Stimulated activated CD8-positive, alpha-beta memory T cell treated with anti-CD3 and anti-CD28 coated beads, Interleukin-12 subunit alpha, Interleukin-12 subunit beta, amount 100 ng/mL, for 4 hours (primary cell): ENCODE measurements around the gene LCN12.
A peak's percentile ranks its signal among the peaks of the same experiment; 100 is the strongest.

Experiments used
- DNase-seq: peaks from one replicate; pipeline ENCODE4 v3.0.0-alpha.2; 2020; ENCODE audit warnings: low read depth

The LCN12 gene

GRCh38 chr9:136927343-136928271, 24.5 kb upstream of the LCN12 start:
- no peak for DNase-seq

- DNase-seq: no peak
Observed at GRCh38 chr9:136928591-136928990, 23.5 kb upstream of the LCN12 start.

- DNase-seq: no peak
Observed at GRCh38 chr9:136930014-136930413, 22.1 kb upstream of the LCN12 start.

- no peak for DNase-seq
Observed at GRCh38 chr9:136931611-136932130, 20.4 kb upstream of the LCN12 start.

- no peak for DNase-seq
Observed at GRCh38 chr9:136934277-136934676, 17.8 kb upstream of the LCN12 start.

- no peak for DNase-seq
Observed at GRCh38 chr9:136935651-136936050, 16.4 kb upstream of the LCN12 start.

- DNase-seq: no peak
Observed at GRCh38 chr9:136936645-136937170, 15.4 kb upstream of the LCN12 start.

- no peak for DNase-seq
Observed at GRCh38 chr9:136937186-136938001, 14.7 kb upstream of the LCN12 start.

- no peak for DNase-seq
Observed at GRCh38 chr9:136939431-136939995, 12.6 kb upstream of the LCN12 start.

GRCh38 chr9:136939996-136940525, 12.0 kb upstream of the LCN12 start:
- DNase-seq: no peak

- no peak for DNase-seq
Observed at GRCh38 chr9:136940526-136941230, 11.4 kb upstream of the LCN12 start.

GRCh38 chr9:136941231-136942111, 10.6 kb upstream of the LCN12 start:
- no peak for DNase-seq

- no peak for DNase-seq
Observed at GRCh38 chr9:136942112-136942880, 9.8 kb upstream of the LCN12 start.

- no peak for DNase-seq
Observed at GRCh38 chr9:136942881-136943230, 9.2 kb upstream of the LCN12 start.

- DNase-seq: no peak
Observed at GRCh38 chr9:136943291-136944211, 8.5 kb upstream of the LCN12 start.

- no peak for DNase-seq
Observed at GRCh38 chr9:136944212-136944518, 7.9 kb upstream of the LCN12 start.

GRCh38 chr9:136944519-136945332, 7.3 kb upstream of the LCN12 start, which contains the start of the genes C8G and FBXW5:
Gene C8G (plus strand): TSS chr9:136945243. CDS start chr9:136945321, 78 bp downstream.
Gene FBXW5 (minus strand): TSS chr9:136944738. CDS start chr9:136944083, 655 bp downstream.
- peak; percentile 94 for DNase-seq
